HEK293 (cell line): Measurements from ENCODE around the gene CDK1.

Source experiments
- CTCF ChIA-PET: fragments of 350-600 bp; formaldehyde crosslinking; extraction: SDS; loops from one replicate; lab custom pipeline; 2021; ENCODE audit warnings: antibody characterized with exemption; lab: Yijun Ruan, JAX
- POLR2A ChIA-PET: fragments of 300-600 bp; formaldehyde crosslinking; extraction: SDS; loops from one replicate; lab custom pipeline; 2020; ENCODE audit warnings: antibody characterized with exemption, inconsistent platforms; lab: Yijun Ruan, JAX
- H3K27ac ChIP-seq: fragments of 200-500 bp; sonication (Bioruptor generic); 2 replicates; pipeline ENCODE4 v1.5.1; 2014; ENCODE audit warnings: low read depth, low read length, control low read depth, inconsistent platforms; ENCODE audit errors: extremely low read depth
- H3K36me3 ChIP-seq, 2 experiments: fragments of 200-500 bp in 1 of 2; sonication (Bioruptor generic) in 1 of 2; 1 replicate in 1 of 2; 2 replicates in 1 of 2; pipeline ENCODE4 v1.5.1; 2014 to 2017; ENCODE audit warnings: inconsistent platforms in 2 of 2, low read length in 2 of 2; ENCODE audit not compliant: control insufficient read depth in 2 of 2, insufficient read depth in 1 of 2
- H3K4me1 ChIP-seq: fragments of 200-500 bp; sonication (Bioruptor generic); 2 replicates; pipeline ENCODE4 v1.5.1; 2014; ENCODE audit warnings: mild to moderate bottlenecking, low read length, inconsistent platforms; ENCODE audit not compliant: control insufficient read depth, insufficient read depth
- H3K4me3 ChIP-seq: 2 replicates; pipeline ENCODE4 v1.5.1; 2011; ENCODE audit warnings: low read depth, mild to moderate bottlenecking, control low read depth, low read length, moderate library complexity
- H3K9me3 ChIP-seq: fragments of 200-500 bp; sonication (Bioruptor generic); 2 replicates; pipeline ENCODE4 v1.5.1; 2014; ENCODE audit warnings: low read depth, low read length, inconsistent platforms; ENCODE audit not compliant: control insufficient read depth, insufficient read depth
- HOXD13 ChIP-seq: sonication (generic); formaldehyde crosslinking; IDR thresholded peaks from 2 replicates; pipeline ENCODE4 v1.8.0; 2022; ENCODE audit warnings: missing genetic modification reagents, borderline replicate concordance
- KLF1 ChIP-seq: fragments of 450-650 bp; formaldehyde crosslinking; IDR thresholded peaks from 2 replicates; pipeline ENCODE4 v1.5.1; 2016; ENCODE audit warnings: missing biosample characterization, missing genetic modification characterization
- PRDM2 ChIP-seq: fragments of 450-650 bp; formaldehyde crosslinking; IDR thresholded peaks from 2 replicates; pipeline ENCODE4 v1.5.1; 2016; ENCODE audit warnings: missing biosample characterization, missing genetic modification characterization, borderline replicate concordance
- REST ChIP-seq: fragments of 450-650 bp; formaldehyde crosslinking; IDR thresholded peaks from 2 replicates; pipeline ENCODE4 v1.5.1; 2016; ENCODE audit warnings: missing biosample characterization, missing genetic modification characterization
- ZBTB48 ChIP-seq: fragments of 450-650 bp; formaldehyde crosslinking; IDR thresholded peaks from 2 replicates; pipeline ENCODE4 v1.5.1; 2016; ENCODE audit warnings: missing biosample characterization, missing genetic modification characterization
- ZNF211 ChIP-seq: fragments of 450-650 bp; formaldehyde crosslinking; IDR thresholded peaks from 2 replicates; pipeline ENCODE4 v1.5.1; 2016; ENCODE audit warnings: low read depth, missing biosample characterization, missing genetic modification characterization
- ZNF280C ChIP-seq: fragments of 450-650 bp; formaldehyde crosslinking; IDR thresholded peaks from 2 replicates; pipeline ENCODE4 v1.5.1; 2016; ENCODE audit warnings: missing biosample characterization, missing genetic modification characterization
- ZNF362 ChIP-seq: fragments of 450-650 bp; formaldehyde crosslinking; IDR thresholded peaks from 2 replicates; pipeline ENCODE4 v1.5.1; 2016; ENCODE audit warnings: missing biosample characterization, missing genetic modification characterization
- ZNF544 ChIP-seq: fragments of 450-650 bp; formaldehyde crosslinking; IDR thresholded peaks from 2 replicates; pipeline ENCODE4 v1.5.0; 2017; ENCODE audit warnings: missing biosample characterization, missing genetic modification characterization
- ZNF560 ChIP-seq: fragments of 450-650 bp; formaldehyde crosslinking; IDR thresholded peaks from 2 replicates; pipeline ENCODE4 v1.5.1; 2017; ENCODE audit warnings: missing biosample characterization, missing genetic modification characterization, borderline replicate concordance
- ZNF561 ChIP-seq: fragments of 450-650 bp; IDR thresholded peaks from 2 replicates; pipeline ENCODE4 v1.5.1; 2018; ENCODE audit warnings: missing biosample characterization, missing genetic modification characterization, borderline replicate concordance
- ZNF660 ChIP-seq: fragments of 450-650 bp; IDR thresholded peaks from 2 replicates; pipeline ENCODE4 v1.5.1; 2018; ENCODE audit warnings: missing biosample characterization, mild to moderate bottlenecking, missing genetic modification characterization
- ZNF785 ChIP-seq: fragments of 450-650 bp; formaldehyde crosslinking; IDR thresholded peaks from 2 replicates; pipeline ENCODE4 v1.5.1; 2016; ENCODE audit warnings: missing biosample characterization, missing genetic modification characterization
- ZNF837 ChIP-seq: fragments of 450-650 bp; formaldehyde crosslinking; IDR thresholded peaks from 2 replicates; pipeline ENCODE4 v1.5.1; 2016; ENCODE audit warnings: missing biosample characterization, missing genetic modification characterization
- ZSCAN30 ChIP-seq: fragments of 450-650 bp; IDR thresholded peaks from 2 replicates; pipeline ENCODE4 v1.5.1; 2018; ENCODE audit warnings: missing biosample characterization, mild to moderate bottlenecking, missing genetic modification characterization, moderate library complexity

The CDK1 gene

GRCh38 chr10:60759181-60759580 lies 19.1 kb upstream of the CDK1 start (continued):
- TF ChIP-seq REST (tag by site-specific recombination) (no peak), ZNF560 (tag by site-specific recombination) (no peak), ZNF211 (tag by site-specific recombination) (no peak), ZNF544 (tag by site-specific recombination) (no peak), ZNF561 (tag by site-specific recombination) (no peak), ZNF660 (no peak)

GRCh38 chr10:60760711-60761210 lies 17.5 kb upstream of the CDK1 start:
- POLR2A ChIA-PET: no interaction called here
- H3K27ac ChIP-seq: no peak overlapping the region
- no peak overlapping the region for H3K4me3 ChIP-seq
- H3K4me1 ChIP-seq: peaks cover 11% of the 10 kb centered on the region
- no peaks in the 10 kb centered on the region for H3K9me3 ChIP-seq
- TF ChIP-seq ZSCAN30 (tag by site-specific recombination): no peak
- no peak for TF ChIP-seq ZNF280C (tag by site-specific recombination)
- no peak for TF ChIP-seq ZNF837
- TF ChIP-seq ZBTB48 (tag by site-specific recombination): no peak
- no peak for TF ChIP-seq PRDM2 (tag by site-specific recombination)
- no peak for TF ChIP-seq KLF1 (tag by site-specific recombination)
- no peak for TF ChIP-seq HOXD13 (CRISPR knock-in tag)
- TF ChIP-seq ZNF362: no peak
- no peak for TF ChIP-seq ZNF785 (tag by site-specific recombination)
- no peaks in the 10 kb centered on the region for H3K36me3 ChIP-seq
- CTCF ChIA-PET: interaction anchor here (0.6 to 1.3 kb wide), 4 partner anchors 8 to 978 kb away, joined by 3 to 10 read pairs (median 6); no protein-coding TSS in a partner anchor
